ENCODE measurements around the gene TENM4.

- TF ChIP-seq CTCF (IDR thresholded peaks at IDR 0.05) (no peak), POLR2A (IDR thresholded peaks at IDR 0.05) (no peak), POLR2AphosphoS5 (IDR thresholded peaks at IDR 0.05) (no peak)
These were observed 267.2 kb downstream of the TENM4 start for GRCh38 chr11:79173615-79174014.
